Body of pancreas (tissue), 4 donors: ENCODE results near the gene UBXN4.

Experiments used
- POLR2A ChIP-seq, 3 donors: fragments of 450-650 bp; IDR thresholded peaks; one replicate each; pipeline ENCODE4 v1.6.1; 2016; ENCODE audit warnings: antibody characterized with exemption in 3 of 3, mild to moderate bottlenecking in 2 of 3
- TF ChIP-seq, protein P1 (sequence below), 7 experiments: fragments of 450-650 bp in 4 of 7; fragments of 200-600 bp in 3 of 7; sonication (generic) in 3 of 7; IDR thresholded peaks; one replicate each; pipeline ENCODE4 v1.5.1; 2016 to 2019; ENCODE audit warnings: antibody characterized with exemption in 7 of 7

- TF ChIP-seq, protein P1, sequence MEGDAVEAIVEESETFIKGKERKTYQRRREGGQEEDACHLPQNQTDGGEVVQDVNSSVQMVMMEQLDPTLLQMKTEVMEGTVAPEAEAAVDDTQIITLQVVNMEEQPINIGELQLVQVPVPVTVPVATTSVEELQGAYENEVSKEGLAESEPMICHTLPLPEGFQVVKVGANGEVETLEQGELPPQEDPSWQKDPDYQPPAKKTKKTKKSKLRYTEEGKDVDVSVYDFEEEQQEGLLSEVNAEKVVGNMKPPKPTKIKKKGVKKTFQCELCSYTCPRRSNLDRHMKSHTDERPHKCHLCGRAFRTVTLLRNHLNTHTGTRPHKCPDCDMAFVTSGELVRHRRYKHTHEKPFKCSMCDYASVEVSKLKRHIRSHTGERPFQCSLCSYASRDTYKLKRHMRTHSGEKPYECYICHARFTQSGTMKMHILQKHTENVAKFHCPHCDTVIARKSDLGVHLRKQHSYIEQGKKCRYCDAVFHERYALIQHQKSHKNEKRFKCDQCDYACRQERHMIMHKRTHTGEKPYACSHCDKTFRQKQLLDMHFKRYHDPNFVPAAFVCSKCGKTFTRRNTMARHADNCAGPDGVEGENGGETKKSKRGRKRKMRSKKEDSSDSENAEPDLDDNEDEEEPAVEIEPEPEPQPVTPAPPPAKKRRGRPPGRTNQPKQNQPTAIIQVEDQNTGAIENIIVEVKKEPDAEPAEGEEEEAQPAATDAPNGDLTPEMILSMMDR (IDR thresholded peaks at IDR 0.05), result no peak
- no peak for TF ChIP-seq POLR2A (IDR thresholded peaks at IDR 0.05)
Measured at GRCh38 chr2:135825550-135826176, 84.0 kb downstream of the UBXN4 start.
